GM12892 (cell line): Measurements from ENCODE around the gene ERVH48-1.

Experiments
- POLR2A ChIP-seq: IDR thresholded peaks from 2 replicates; pipeline ENCODE4 v1.6.1; 2011; ENCODE audit warnings: low read depth, low read length, control low read depth
- POLR2AphosphoS5 ChIP-seq: IDR thresholded peaks from 2 replicates; pipeline ENCODE4 v1.6.1; 2011; ENCODE audit warnings: low read depth, low read length, control low read depth
- TAF1 ChIP-seq: IDR thresholded peaks from 2 replicates; pipeline ENCODE4 v1.6.1; 2011; ENCODE audit warnings: low read depth, mild to moderate bottlenecking, control low read depth, low read length, borderline replicate concordance

GRCh38 chr21:42878678-42878992 lies 46.8 kb downstream of the ERVH48-1 start:
- TF ChIP-seq POLR2A (no peak; the same call in 1 of the 2 replicates), TAF1 (no peak), POLR2AphosphoS5 (peak; percentile 36)
